K562 (cell line): ENCODE measurements around the gene FOXE1.

Experiments used
- ATF2 ChIP-seq: sonication (generic); formaldehyde crosslinking; IDR thresholded peaks from 2 replicates; pipeline ENCODE4 v1.8.1; 2022; ENCODE audit warnings: missing genetic modification reagents
- CBFB ChIP-seq: sonication (generic); formaldehyde crosslinking; IDR thresholded peaks from 2 replicates; pipeline ENCODE4 v1.4.0; 2020; ENCODE audit warnings: mild to moderate bottlenecking, missing genetic modification reagents
- HDAC6 ChIP-seq: IDR thresholded peaks from 2 replicates; pipeline ENCODE4 v1.6.1; 2012; ENCODE audit warnings: low read depth, mild to moderate bottlenecking, control low read depth, inconsistent platforms, low read length, moderate library complexity
- MAX ChIP-seq: sonication (generic); formaldehyde crosslinking; IDR thresholded peaks from 2 replicates; pipeline ENCODE4 v1.9.0; 2022; ENCODE audit warnings: mild to moderate bottlenecking, missing genetic modification reagents
- NBN ChIP-seq: fragments of 450-650 bp; IDR thresholded peaks from 2 replicates; pipeline ENCODE4 v1.6.1; 2016; ENCODE audit warnings: low read depth, mild to moderate bottlenecking
- POLR2AphosphoS5 ChIP-seq: IDR thresholded peaks from 2 replicates; pipeline ENCODE4 v1.6.1; 2011; ENCODE audit warnings: mild to moderate bottlenecking, low read depth, low read length, moderate library complexity; ENCODE audit not compliant: control insufficient read depth, insufficient read depth
- RAD21 ChIP-seq, 2 experiments: fragments of 250-450 bp in 1 of 2; fragments of 450-650 bp in 1 of 2; sonication (Bioruptor Pico) in 1 of 2; formaldehyde crosslinking in 1 of 2; IDR thresholded peaks in 1 of 2; conservative IDR thresholded peaks in 1 of 2; 2 replicates each; pipeline versions ENCODE4 v1.4.0 to v1.8.0; 2020 to 2022; ENCODE audit warnings: mild to moderate bottlenecking in 2 of 2, moderate library complexity in 1 of 2
- TCF7 ChIP-seq: sonication (generic); IDR thresholded peaks from 2 replicates; pipeline ENCODE4 v1.6.1; 2016; ENCODE audit warnings: antibody characterized with exemption, borderline replicate concordance
- YBX1 ChIP-seq: fragments of 450-650 bp; IDR thresholded peaks from 2 replicates; pipeline ENCODE4 v1.7.1; 2016; ENCODE audit warnings: mild to moderate bottlenecking
- ZBTB7A ChIP-seq: IDR thresholded peaks from 2 replicates; pipeline ENCODE4 v1.6.1; 2011; ENCODE audit warnings: low read depth, mild to moderate bottlenecking, low read length, moderate library complexity, borderline replicate concordance; ENCODE audit not compliant: control insufficient read depth
- ZSCAN29 ChIP-seq: fragments of 450-650 bp; IDR thresholded peaks from 2 replicates; pipeline ENCODE4 v1.6.1; 2017
- TF ChIP-seq, protein P1 (sequence below): fragments of 250-450 bp; sonication (Bioruptor Pico); IDR thresholded peaks from 2 replicates; pipeline ENCODE4 v1.8.0; 2022; ENCODE audit warnings: moderate library complexity, mild to moderate bottlenecking, inconsistent platforms
- TF ChIP-seq, protein P2 (sequence below): fragments of 450-650 bp; IDR thresholded peaks from 2 replicates; pipeline ENCODE4 v1.6.1; 2016; ENCODE audit warnings: low read depth

DNA sequence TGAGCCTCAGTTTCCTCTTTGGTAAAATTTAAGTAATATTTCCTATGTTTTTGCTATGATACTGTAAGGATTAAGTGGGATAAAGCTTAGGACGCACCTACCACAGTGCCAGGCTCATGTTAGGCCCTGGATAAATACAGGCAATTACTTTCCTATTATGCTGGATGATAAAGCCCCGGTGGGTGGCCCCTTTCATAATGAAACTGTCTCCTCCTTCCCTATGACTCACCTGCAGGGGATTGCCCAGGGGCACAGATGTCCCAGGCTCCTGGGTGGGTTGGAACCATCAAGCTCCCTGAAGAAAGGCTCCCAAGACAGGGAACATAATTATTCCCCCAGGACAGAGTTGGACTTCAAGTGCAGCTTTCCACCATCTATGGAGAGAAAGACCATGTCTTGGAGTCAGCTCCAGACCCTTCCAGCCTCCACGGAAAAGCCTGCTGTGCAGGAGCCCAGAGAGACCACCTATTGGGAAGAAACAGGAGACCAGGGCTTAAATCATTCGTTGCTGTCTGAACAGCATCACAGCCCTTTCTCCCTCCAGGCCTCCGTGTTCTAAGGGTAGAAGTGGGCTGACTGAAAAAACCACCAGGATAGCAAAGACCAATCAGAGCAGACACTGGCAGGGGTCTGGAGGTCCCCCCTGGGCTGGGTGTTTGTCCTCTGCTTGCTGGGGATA, 43.2 kb upstream of the FOXE1 start:
- TF ChIP-seq TCF7 (no peak), ZBTB7A (no peak), HDAC6 (no peak), NBN (no peak), CBFB (CRISPR knock-in tag) (no peak), POLR2AphosphoS5 (no peak), YBX1 (no peak), ATF2 (CRISPR knock-in tag) (no peak), MAX (CRISPR knock-in tag) (no peak), RAD21 (CRISPR knock-in tag; conservative IDR thresholded peaks at IDR 0.05 in 1 of 2, IDR thresholded peaks at IDR 0.05 in 1 of 2) (no peak), ZSCAN29 (no peak)
- TF ChIP-seq, protein P1, sequence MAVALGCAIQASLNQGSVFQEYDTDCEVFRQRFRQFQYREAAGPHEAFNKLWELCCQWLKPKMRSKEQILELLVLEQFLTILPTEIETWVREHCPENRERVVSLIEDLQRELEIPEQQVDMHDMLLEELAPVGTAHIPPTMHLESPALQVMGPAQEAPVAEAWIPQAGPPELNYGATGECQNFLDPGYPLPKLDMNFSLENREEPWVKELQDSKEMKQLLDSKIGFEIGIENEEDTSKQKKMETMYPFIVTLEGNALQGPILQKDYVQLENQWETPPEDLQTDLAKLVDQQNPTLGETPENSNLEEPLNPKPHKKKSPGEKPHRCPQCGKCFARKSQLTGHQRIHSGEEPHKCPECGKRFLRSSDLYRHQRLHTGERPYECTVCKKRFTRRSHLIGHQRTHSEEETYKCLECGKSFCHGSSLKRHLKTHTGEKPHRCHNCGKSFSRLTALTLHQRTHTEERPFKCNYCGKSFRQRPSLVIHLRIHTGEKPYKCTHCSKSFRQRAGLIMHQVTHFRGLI (CRISPR knock-in tag): no peak
- TF ChIP-seq, protein P2, sequence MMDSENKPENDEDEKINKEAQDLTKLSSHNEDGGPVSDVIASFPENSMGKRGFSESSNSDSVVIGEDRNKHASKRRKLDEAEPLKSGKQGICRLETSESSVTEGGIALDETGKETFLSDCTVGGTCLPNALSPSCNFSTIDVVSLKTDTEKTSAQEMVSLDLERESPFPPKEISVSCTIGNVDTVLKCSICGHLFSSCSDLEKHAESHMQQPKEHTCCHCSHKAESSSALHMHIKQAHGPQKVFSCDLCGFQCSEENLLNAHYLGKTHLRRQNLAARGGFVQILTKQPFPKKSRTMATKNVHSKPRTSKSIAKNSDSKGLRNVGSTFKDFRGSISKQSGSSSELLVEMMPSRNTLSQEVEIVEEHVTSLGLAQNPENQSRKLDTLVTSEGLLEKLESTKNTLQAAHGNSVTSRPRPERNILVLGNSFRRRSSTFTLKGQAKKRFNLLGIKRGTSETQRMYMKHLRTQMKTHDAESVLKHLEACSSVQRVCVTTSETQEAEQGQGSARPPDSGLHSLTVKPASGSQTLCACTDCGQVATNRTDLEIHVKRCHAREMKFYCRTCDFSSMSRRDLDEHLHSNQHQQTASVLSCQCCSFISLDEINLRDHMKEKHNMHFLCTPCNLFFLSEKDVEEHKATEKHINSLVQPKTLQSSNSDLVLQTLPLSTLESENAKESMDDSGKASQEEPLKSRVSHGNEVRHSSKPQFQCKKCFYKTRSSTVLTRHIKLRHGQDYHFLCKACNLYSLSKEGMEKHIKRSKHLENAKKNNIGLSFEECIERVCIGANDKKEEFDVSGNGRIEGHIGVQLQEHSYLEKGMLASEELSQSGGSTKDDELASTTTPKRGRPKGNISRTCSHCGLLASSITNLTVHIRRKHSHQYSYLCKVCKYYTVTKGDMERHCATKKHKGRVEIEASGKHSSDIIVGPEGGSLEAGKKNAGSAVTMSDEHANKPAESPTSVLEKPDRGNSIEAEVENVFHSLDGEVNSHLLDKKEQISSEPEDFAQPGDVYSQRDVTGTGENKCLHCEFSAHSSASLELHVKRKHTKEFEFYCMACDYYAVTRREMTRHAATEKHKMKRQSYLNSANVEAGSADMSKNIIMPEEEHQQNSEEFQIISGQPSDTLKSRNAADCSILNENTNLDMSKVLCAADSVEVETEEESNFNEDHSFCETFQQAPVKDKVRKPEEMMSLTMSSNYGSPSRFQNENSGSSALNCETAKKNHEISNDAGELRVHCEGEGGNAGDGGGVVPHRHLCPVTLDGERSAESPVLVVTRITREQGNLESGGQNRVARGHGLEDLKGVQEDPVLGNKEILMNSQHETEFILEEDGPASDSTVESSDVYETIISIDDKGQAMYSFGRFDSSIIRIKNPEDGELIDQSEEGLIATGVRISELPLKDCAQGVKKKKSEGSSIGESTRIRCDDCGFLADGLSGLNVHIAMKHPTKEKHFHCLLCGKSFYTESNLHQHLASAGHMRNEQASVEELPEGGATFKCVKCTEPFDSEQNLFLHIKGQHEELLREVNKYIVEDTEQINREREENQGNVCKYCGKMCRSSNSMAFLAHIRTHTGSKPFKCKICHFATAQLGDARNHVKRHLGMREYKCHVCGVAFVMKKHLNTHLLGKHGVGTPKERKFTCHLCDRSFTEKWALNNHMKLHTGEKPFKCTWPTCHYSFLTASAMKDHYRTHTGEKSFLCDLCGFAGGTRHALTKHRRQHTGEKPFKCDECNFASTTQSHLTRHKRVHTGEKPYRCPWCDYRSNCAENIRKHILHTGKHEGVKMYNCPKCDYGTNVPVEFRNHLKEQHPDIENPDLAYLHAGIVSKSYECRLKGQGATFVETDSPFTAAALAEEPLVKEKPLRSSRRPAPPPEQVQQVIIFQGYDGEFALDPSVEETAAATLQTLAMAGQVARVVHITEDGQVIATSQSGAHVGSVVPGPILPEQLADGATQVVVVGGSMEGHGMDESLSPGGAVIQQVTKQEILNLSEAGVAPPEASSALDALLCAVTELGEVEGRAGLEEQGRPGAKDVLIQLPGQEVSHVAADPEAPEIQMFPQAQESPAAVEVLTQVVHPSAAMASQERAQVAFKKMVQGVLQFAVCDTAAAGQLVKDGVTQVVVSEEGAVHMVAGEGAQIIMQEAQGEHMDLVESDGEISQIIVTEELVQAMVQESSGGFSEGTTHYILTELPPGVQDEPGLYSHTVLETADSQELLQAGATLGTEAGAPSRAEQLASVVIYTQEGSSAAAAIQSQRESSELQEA: no peak
